Body of pancreas (tissue), 4 donors: ENCODE data around the gene SLC38A8. TPM values are rescaled to one million over a fixed set of nuclear protein-coding genes. Genes with fewer than 3 reads are reported as not detected.
A peak's percentile ranks its signal among the peaks of the same experiment; 100 is the strongest.

Source experiments
- ATAC-seq: fragments of 150-250 bp; one replicate; pipeline ENCODE4 v1.9.1; 2016
- DNase-seq, 4 donors: peaks; one replicate each; pipeline ENCODE4 v3.0.0-alpha.2; 2019
- H3K27ac ChIP-seq, 4 donors: fragments of 200-600 bp; sonication (generic); 1 replicate in 3 of 4; 2 replicates in 1 of 4; pipeline versions ENCODE4 v1.5.1 to v1.6.1; 2016 to 2019; ENCODE audit warnings: mild to moderate bottlenecking in 1 of 4, mixed read lengths in 1 of 4, moderate library complexity in 1 of 4
- H3K27me3 ChIP-seq, 2 donors: fragments of 200-600 bp; sonication (generic); one replicate each; pipeline ENCODE4 v1.6.0; 2016; ENCODE audit warnings: mild to moderate bottlenecking in 1 of 2
- H3K36me3 ChIP-seq, 2 donors: fragments of 200-600 bp; sonication (generic); replicated peaks in 1 of 2; 2 replicates each; pipeline ENCODE4 v1.5.1; 2016; ENCODE audit warnings: low read depth in 2 of 2; ENCODE audit not compliant: insufficient read depth in 1 of 2
- H3K4me1 ChIP-seq: fragments of 200-600 bp; sonication (generic); one replicate; pipeline ENCODE4 v1.6.0; 2016
- H3K4me3 ChIP-seq, 2 donors: fragments of 200-600 bp; sonication (generic); 1 replicate in 1 of 2; 2 replicates in 1 of 2; pipeline ENCODE4 v1.5.1; 2016 to 2019
- H3K9me3 ChIP-seq, 3 donors: fragments of 200-600 bp; sonication (generic); 1 replicate in 2 of 3; 2 replicates in 1 of 3; pipeline ENCODE4 v1.5.1; 2016
- CTCF ChIP-seq, 7 experiments: fragments of 450-650 bp in 4 of 7; fragments of 200-600 bp in 3 of 7; sonication (generic) in 3 of 7; IDR thresholded peaks; one replicate each; pipeline ENCODE4 v1.5.1; 2016 to 2019; ENCODE audit warnings: antibody characterized with exemption in 7 of 7
- POLR2A ChIP-seq, 3 donors: fragments of 450-650 bp; IDR thresholded peaks; one replicate each; pipeline ENCODE4 v1.6.1; 2016; ENCODE audit warnings: antibody characterized with exemption in 3 of 3, mild to moderate bottlenecking in 2 of 3
- WGBS, 2 donors: methylation state at CpG; one replicate each; pipeline ENCODE4 v1.1.5; 2017; 5-methylcytosine and 5-hydroxymethylcytosine counted together
- intact Hi-C: fragments of 100-400 bp; cut with DNase I; formaldehyde crosslinking; loops from one replicate; pipeline ENCODE4 v1.15.1; 2023
- total RNA-seq, 2 donors: library from RNA; depleted of rRNA; stranded (reverse); fragments of >200 nt; gene quantifications; one replicate each; pipeline ENCODE4 v1.1.0, GENCODE V29; 2016

SLC38A8 gene
- total RNA-seq, 2 donors from 2014 or later: not detected

- no peaks in the 10 kb centered on the region for H3K9me3 ChIP-seq
- WGBS, 2 donors: 0 to 2% methylated on average over 12 to 13 of the region's 87 CpGs
- no peaks in the 10 kb centered on the region for H3K36me3 ChIP-seq
- no peak overlapping the region for H3K27ac ChIP-seq
- no peak for TF ChIP-seq CTCF (IDR thresholded peaks at IDR 0.05)
- TF ChIP-seq POLR2A (IDR thresholded peaks at IDR 0.05): no peak
- DNase-seq (no peak), ATAC-seq (no peak)
- H3K4me1 ChIP-seq: peaks cover 4% of the 10 kb centered on the region
- peaks cover 0 to 5% of the 10 kb centered on the region in 2 donors for H3K27me3 ChIP-seq
- intact Hi-C loops: loop anchor here (5.0 to 10.0 kb wide), 3 partner anchors 76 to 226 kb away; partner anchors contain the start of genes ADAD2 and SLC38A8
- H3K4me3 ChIP-seq: no peak overlapping the region
Observed at GRCh38 chr16:83968306-83968851, 74.2 kb downstream of the SLC38A8 start.

DNA sequence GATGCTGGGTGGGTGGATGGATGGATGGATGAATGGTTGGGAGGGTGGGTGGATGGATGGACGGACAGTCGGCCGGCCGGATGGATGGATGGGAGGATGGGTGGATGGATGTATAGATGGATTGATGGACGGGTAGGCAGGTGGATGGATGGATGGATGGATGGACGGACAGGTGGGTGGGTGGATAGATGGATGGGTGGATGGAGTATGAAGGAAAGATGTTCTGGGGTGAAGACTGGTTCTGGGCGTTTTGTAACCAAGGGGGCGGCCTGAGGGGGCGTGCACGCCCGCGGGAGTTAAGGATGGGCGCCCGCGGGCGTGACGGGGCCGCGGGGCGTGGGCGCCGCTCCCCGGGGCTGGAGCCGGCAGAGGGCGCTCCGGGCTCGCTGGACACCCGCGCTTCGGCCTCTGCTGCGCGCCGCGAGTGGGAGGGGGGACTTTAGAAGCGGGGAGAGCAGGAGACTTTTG lies 74.7 kb downstream of the SLC38A8 start, which contains the start of gene NECAB2:
TSS of gene NECAB2 (plus strand) at position 407 of the 468 bp plus-strand sequence. CDS start 405 bp downstream, outside the sequence.
- TF ChIP-seq POLR2A (IDR thresholded peaks at IDR 0.05) (no peak), CTCF (IDR thresholded peaks at IDR 0.05) (peak in 6 of 7 experiments; percentile 26 to 68 (median 56))
- 7 to 9% methylated on average over 28 to 35 of the region's 35 CpGs for WGBS, 2 donors
- peaks cover 0 to 5% of the 10 kb centered on the region in 2 donors for H3K27me3 ChIP-seq
- no peak within 1 kb of the TSS for H3K4me3 ChIP-seq
- ATAC-seq (peak; percentile 43), DNase-seq (peak in 3 of 4 donors; percentile 32 to 59 (median 38))
- intact Hi-C loops: loop anchor here (5.0 to 10.0 kb wide), 3 partner anchors 77 to 227 kb away; partner anchors contain the start of genes ADAD2 and SLC38A8
- no peaks in the 10 kb centered on the region for H3K9me3 ChIP-seq
- peaks cover 0 to 2% of the 10 kb centered on the region in 2 donors for H3K36me3 ChIP-seq
- H3K4me1 ChIP-seq: peaks cover 4% of the 10 kb centered on the region
- no peak within 1 kb of the TSS for H3K27ac ChIP-seq

DNA sequence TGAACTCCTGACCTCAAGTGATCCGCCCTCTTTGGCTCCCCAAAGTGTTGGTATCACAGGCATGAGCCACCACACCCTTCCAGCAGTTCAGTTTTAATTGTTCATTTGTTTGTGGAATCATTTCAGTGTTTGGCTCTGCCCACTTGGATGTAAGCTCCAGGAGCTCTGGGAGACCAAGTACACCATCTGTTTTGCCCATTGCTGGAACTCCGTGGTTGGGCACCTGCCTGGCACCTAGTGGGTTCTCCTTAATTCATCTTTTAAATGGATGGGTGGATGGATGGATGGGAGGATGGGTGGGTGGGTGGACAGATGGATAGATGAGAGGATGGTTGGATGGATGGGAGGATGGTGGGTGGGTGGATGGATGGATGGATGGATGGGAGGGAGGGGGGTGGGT lies 75.5 kb downstream of the SLC38A8 start:
- H3K4me1 ChIP-seq: peaks cover 4% of the 10 kb centered on the region
- peaks cover 0 to 3% of the 10 kb centered on the region in 2 donors for H3K36me3 ChIP-seq
- H3K9me3 ChIP-seq: no peaks in the 10 kb centered on the region
- intact Hi-C loops: loop anchor here (5.0 to 10.0 kb wide), 3 partner anchors 78 to 228 kb away; partner anchors contain the start of genes ADAD2 and SLC38A8
- TF ChIP-seq CTCF (IDR thresholded peaks at IDR 0.05): no peak
- no peak for TF ChIP-seq POLR2A (IDR thresholded peaks at IDR 0.05)
- 52 to 67% methylated on average over 2 of the region's 2 CpGs for WGBS, 2 donors
- H3K4me3 ChIP-seq: no peak overlapping the region
- peaks cover 0 to 5% of the 10 kb centered on the region in 2 donors for H3K27me3 ChIP-seq
- ATAC-seq: no peak
- no peak for DNase-seq
- no peak overlapping the region for H3K27ac ChIP-seq

DNA sequence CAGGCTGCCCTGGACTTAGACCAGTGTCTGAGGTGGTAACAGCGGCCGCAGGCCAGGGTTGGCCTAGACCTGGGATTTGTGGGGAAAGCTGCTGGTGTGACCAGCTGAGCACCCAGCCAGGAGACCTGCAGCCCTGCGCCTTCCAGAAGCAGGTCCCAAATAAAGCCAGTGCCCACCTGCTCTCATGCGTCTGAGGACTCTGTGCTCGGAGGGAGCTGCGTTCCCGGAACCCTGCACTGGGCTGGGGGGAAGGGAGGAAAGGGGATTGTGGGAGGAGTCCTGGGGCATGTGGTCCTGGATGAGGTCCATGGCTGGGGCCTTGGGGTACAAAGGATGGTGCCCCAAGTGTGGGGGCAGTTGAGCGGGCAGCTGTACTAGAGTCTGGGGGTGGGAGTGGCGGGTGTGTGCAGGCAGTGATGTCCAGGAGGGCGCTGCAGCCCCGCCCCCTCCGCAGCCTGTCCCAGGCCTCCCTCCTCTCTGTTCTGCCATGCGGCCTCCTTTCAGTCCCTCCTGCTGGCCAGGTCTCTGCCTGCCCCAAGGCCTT lies 76.4 kb downstream of the SLC38A8 start:
- ATAC-seq (no peak), DNase-seq (no peak)
- intact Hi-C loops: loop anchor here (5.0 to 10.0 kb wide), 3 partner anchors 79 to 229 kb away; partner anchors contain the start of genes ADAD2 and SLC38A8
- H3K27ac ChIP-seq: no peak overlapping the region
- H3K4me1 ChIP-seq: peaks cover 4% of the 10 kb centered on the region
- TF ChIP-seq POLR2A (IDR thresholded peaks at IDR 0.05): no peak
- TF ChIP-seq CTCF (IDR thresholded peaks at IDR 0.05): no peak
- peaks cover 0 to 3% of the 10 kb centered on the region in 2 donors for H3K36me3 ChIP-seq
- peaks cover 0 to 5% of the 10 kb centered on the region in 2 donors for H3K27me3 ChIP-seq
- H3K9me3 ChIP-seq: no peaks in the 10 kb centered on the region
- 87 to 92% methylated on average over 9 to 13 of the region's 13 CpGs for WGBS, 2 donors
- H3K4me3 ChIP-seq: no peak overlapping the region
